ENCODE measurements around the gene LPA.
"Not testable (repeated sequence)": the region's sequence is repeated elsewhere in the genome, so short reads cannot be mapped to it uniquely, and the experiment has no call there.

LPA gene

DNA sequence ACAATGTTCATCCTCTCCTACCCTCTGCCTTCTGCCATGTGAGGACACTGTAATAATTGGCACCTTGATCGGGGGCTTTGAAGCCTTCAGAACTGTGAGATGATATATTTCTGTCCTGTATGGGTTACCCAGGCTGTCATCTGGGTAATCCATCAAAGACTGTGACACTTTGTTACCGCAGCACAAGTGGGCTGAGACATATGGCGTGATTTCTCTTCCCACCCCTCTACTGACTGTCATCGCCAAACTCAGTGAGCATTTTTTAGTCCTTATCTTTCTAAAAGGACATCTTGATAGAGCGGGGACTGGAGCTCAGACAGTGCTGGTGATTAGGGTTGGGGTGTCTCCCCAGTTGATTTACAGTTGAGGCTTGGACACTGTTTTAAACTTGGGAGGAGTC, 27.5 kb upstream of the LPA start:
- TF ChIP-seq, protein P1, sequence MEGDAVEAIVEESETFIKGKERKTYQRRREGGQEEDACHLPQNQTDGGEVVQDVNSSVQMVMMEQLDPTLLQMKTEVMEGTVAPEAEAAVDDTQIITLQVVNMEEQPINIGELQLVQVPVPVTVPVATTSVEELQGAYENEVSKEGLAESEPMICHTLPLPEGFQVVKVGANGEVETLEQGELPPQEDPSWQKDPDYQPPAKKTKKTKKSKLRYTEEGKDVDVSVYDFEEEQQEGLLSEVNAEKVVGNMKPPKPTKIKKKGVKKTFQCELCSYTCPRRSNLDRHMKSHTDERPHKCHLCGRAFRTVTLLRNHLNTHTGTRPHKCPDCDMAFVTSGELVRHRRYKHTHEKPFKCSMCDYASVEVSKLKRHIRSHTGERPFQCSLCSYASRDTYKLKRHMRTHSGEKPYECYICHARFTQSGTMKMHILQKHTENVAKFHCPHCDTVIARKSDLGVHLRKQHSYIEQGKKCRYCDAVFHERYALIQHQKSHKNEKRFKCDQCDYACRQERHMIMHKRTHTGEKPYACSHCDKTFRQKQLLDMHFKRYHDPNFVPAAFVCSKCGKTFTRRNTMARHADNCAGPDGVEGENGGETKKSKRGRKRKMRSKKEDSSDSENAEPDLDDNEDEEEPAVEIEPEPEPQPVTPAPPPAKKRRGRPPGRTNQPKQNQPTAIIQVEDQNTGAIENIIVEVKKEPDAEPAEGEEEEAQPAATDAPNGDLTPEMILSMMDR (IDR thresholded peaks at IDR 0.05; ENCODE audit: low read depth, low read length, missing control alignments), result no peak
- no peak for DNase-seq (ENCODE audit: low read depth)
- H3K4me3 ChIP-seq (ENCODE audit: low read depth, low read length), result no peak overlapping the region
- in situ Hi-C loops (cut with HindIII; ENCODE audit: low sequenced_read_pairs), result no loop called here

DNA sequence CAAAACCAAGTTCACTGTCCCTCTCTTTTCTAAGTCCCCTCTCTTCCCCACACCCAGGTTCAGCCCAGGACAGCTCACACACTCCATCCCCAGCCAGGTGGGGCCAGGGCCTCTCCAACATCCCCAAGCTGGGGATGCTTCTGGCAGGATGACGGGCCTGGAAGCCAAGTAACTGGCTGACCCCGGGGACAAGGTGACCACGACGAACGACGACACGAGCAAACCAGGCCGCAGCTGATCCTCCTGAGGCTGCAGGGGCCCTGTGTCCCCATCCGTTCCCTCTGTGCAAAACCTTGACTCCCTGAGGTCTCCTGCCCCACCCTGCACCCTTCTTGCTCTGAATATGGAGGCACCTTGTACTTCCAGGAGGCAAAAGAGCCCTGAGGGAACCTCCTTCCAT, 26.4 kb upstream of the LPA start:
- TF ChIP-seq, protein P1 (IDR thresholded peaks at IDR 0.05; ENCODE audit: low read depth, low read length, missing control alignments), result no peak
- no peak for DNase-seq (ENCODE audit: low read depth)
- H3K4me3 ChIP-seq (ENCODE audit: low read depth, low read length), result no peak overlapping the region
- in situ Hi-C loops (cut with HindIII; ENCODE audit: low sequenced_read_pairs), result no loop called here

DNA sequence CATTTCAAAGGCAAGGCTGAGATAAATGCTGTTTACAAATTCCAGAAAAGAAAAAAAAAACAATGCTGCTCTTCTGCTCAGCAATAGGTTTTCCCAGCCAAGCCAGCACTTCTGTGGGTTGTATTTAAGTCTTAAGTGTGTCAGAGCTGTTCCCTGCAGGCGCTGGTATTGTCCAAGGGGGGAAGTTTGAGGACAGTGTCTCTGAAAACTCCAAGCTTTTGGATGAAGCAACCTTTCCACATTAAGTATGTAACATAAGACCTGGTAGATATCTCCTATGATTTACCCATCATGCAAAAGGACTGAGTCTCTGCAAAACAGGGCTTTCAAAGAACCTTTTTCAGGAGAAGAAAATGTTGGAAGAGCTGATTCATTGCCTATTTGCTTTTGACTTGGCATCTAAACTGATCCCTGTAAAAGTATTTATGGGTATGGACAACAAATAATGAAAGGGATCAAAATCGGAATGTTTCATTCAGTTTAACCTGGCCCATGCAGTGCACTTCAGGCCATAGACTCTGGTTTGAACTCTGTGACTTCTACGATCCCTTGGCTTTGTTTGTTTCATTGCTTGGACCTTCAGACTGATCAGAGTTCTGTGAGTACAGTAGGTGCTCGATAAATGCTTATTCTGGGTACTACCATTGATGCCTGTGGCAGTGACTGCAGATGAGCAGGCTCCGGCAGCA, 21.8 kb upstream of the LPA start:
- in situ Hi-C loops (cut with HindIII; ENCODE audit: low sequenced_read_pairs), result no loop called here
- TF ChIP-seq, protein P1 (IDR thresholded peaks at IDR 0.05; ENCODE audit: low read depth, low read length, missing control alignments), result no peak
- H3K4me3 ChIP-seq (ENCODE audit: low read depth, low read length), result no peak overlapping the region
- DNase-seq (ENCODE audit: low read depth), result no peak

DNA sequence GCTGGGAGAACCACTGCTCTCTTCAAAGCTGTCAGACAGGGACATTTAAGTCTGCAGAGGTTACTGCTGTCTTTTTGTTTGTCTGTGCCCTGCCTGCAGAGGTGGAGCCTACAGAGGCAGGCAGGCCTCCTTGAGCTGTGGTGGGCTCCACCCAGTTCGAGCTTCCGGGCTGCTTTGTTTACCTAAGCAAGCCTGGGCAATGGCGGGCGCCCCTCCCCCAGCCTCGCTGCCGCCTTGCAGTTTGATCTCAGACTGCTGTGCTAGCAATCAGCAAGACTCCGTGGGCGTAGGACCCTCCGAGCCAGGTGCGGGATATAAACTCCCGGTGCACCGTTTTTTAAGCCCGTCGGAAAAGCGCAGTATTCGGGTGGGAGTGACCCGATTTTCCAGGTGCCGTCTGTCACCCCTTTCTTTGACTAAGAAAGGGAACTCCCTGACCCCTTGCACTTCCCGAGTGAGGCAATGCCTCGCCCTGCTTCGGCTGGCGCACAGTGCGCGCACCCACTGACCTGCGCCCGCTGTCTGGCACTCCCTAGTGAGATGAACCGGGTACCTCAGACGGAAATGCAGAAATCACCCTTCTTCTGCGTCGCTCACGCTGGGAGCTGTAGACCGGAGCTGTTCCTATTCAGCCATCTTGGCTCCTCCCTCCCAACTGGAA, 21.2 kb upstream of the LPA start:
- H3K4me3 ChIP-seq (ENCODE audit: low read depth, low read length); in situ Hi-C loops (cut with HindIII; ENCODE audit: low sequenced_read_pairs); DNase-seq (ENCODE audit: low read depth): not testable (repeated sequence)

DNA sequence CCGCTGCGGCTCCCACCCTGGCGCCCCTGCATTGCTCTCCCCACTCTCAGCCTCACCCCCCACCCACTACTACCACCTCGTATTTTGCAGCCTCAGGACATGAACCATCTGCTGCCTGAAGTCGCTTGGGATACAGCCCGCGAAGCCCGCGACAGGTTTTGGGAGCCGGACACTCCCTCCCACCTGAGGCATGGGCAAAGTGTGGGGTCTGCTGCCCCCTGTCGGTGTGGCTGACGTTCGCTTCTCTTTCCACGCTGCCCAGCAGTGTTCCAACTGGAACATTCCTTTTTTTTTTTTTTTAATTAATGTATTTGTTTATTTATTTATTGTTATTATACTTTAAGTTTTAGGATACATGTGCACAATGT, 15.3 kb upstream of the LPA start:
- DNase-seq (ENCODE audit: low read depth), result no peak
- TF ChIP-seq, protein P1 (IDR thresholded peaks at IDR 0.05; ENCODE audit: low read depth, low read length, missing control alignments), result peak; percentile 8
- H3K4me3 ChIP-seq (ENCODE audit: low read depth, low read length), result no peak overlapping the region
- in situ Hi-C loops (cut with HindIII; ENCODE audit: low sequenced_read_pairs), result no loop called here

DNA sequence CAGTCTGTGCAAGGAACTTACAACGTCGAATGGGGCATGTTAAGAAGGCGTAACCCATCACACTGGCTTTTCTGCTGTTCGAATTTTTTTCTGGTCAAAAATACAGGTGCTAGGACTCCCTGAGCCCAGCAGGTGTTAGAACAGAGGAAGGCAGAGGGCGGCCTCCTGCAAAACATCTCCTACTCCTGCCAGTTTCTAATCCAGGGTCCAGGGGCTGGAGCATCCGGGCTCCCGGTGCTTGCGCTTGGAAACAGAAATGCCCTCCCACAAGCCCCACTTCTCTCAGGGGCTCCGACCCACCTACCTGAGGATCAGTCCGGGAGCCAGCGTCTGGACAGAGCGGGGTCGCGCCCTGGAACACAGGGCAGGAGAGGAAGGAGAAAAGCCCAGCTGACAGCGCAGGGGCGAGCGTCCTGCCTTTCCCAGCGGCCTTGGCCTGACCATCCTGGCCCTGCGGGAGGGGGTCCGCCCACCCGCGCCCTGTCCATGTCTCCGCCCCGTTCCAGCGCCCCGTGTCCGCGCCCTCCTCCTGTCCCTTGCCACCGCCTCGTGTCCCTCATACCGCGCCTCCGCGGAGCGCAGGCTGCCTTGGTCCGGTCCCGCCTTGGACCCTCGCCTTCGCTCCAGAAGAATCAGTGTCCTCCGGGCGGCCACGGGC, 14.8 kb upstream of the LPA start:
- no peak overlapping the region for H3K4me3 ChIP-seq (ENCODE audit: low read depth, low read length)
- in situ Hi-C loops (cut with HindIII; ENCODE audit: low sequenced_read_pairs), result no loop called here
- DNase-seq (ENCODE audit: low read depth), result no peak
- TF ChIP-seq, protein P1 (IDR thresholded peaks at IDR 0.05; ENCODE audit: low read depth, low read length, missing control alignments), result no peak

DNA sequence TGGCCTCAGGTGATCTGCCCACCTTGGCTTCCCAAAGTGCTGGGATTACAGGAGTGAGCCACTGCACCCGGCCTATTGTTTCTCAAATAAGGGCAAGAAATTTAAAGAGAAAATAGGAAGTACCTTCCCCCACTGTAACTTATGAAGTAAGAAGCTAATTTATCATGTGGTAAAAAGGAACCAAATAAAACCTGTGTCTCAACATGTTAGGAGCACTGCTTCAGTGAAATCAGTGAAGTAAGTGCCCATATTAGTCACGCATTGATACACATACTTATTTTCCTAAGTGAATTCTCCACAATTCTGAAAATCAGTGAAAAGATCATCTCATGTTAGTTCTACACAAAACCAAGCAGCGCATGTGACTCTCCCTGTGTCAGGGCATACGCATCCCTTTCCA, 14.2 kb upstream of the LPA start:
- DNase-seq (ENCODE audit: low read depth), result no peak
- TF ChIP-seq, protein P1 (IDR thresholded peaks at IDR 0.05; ENCODE audit: low read depth, low read length, missing control alignments), result no peak
- in situ Hi-C loops (cut with HindIII; ENCODE audit: low sequenced_read_pairs), result no loop called here
- no peak overlapping the region for H3K4me3 ChIP-seq (ENCODE audit: low read depth, low read length)

DNA sequence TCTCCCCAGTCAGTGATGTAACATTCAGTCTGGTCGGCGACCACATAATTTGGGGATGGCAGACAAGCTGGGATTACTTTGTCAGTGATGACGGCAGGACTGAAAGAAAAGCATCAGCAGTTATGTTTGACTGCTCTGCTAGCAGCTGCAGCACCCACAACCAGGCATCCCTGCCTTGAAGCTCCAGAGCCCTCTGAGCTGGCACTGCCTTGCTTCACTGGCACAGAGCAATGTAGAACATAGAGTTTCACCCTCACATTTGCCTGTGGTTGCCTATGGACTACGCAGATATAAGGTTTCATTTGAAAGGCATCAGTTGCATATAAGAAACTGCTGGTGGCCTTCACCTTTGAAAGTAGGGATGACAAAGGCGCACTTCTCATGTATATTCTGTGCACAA, 12.3 kb upstream of the LPA start:
- in situ Hi-C loops (cut with HindIII; ENCODE audit: low sequenced_read_pairs), result not testable (repeated sequence)

More for the DNA sequence above, 12.3 kb upstream of the LPA start:
- DNase-seq (ENCODE audit: low read depth); H3K4me3 ChIP-seq (ENCODE audit: low read depth, low read length): not testable (repeated sequence)

All from astrocyte of the cerebellum (primary cell).